Measurements from ENCODE around the gene PMEL.

Gene PMEL

GRCh38 chr12:55983232-55983842 lies 17.5 kb upstream of the PMEL start:
- DNase-seq: peak in 3 of 4 experiments; percentile 46 to 59 (median 50)

DNA sequence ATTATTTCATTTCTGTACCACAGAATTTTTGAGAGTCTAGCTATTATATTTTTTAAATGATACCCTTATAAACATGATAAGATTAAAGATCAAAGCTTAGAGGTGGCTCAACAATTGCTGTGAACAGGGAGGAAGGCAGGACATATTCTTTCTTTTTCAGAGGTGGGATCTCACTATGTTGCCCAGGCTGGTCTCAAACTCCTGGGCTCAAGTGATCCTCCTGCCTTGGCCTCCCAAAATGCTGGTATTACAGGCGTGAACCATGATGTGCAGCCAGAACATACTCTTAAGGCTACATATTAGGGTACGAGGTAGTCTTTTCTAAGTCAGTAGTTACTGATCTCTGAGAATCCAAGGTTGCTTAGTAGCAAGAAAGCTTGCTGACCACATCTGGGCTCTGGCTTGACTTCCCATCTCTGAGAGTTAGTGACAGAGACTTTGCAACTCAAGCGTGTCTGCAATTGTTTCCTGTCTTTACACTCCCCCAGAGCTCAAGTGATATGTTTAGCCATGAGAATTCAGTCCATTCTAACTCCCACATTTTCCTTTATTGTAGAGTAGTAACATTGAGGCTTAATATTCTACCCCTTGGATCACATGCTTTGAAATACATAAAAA lies 16.6 kb upstream of the PMEL start:
- DNase-seq: peak; percentile 80 to 92 (median 86)

- peak in 1 of 4 experiments; percentile 28 for DNase-seq
These were observed 16.0 kb upstream of the PMEL start for GRCh38 chr12:55981882-55982281.

- no peak for DNase-seq
These were observed 13.2 kb upstream of the PMEL start for GRCh38 chr12:55979069-55979468.

- no peak for DNase-seq
These were observed 12.6 kb upstream of the PMEL start for GRCh38 chr12:55978393-55978792.

DNA sequence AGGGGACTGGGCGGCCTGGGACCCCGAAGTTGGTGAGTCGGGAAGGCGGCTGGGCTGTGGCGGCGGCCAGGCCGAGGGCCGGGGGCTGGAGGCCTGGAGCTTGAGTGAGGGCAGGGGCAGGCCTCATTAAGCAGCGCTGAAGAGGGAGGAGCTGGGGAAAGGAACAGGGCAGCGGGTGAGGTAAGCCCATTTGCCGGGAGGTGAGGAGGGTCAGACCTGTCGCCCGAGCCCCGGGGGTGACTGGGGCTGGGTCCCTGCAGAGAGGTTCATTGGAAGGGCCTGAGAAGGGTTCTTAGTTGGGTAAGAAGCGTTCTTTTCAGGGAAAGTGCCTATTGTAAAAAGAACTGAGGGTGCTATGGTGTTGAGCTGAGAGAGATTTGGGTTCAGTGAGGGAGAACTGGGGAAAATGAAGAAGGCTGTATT lies 8.5 kb upstream of the PMEL start:
- peak; percentile 35 to 75 (median 66) for DNase-seq

GRCh38 chr12:55973599-55974307 lies 7.9 kb upstream of the PMEL start, which contains the start of gene RAB5B:
Gene RAB5B, plus strand, starts transcription at chr12:55974078. Its CDS starts 12,883 bp downstream, at chr12:55986961.
- DNase-seq: peak; percentile 99 to 100 (median 99)

GRCh38 chr12:55972911-55973598 lies 7.2 kb upstream of the PMEL start:
- peak in 2 of 4 experiments; percentile 60 to 61 for DNase-seq

DNA sequence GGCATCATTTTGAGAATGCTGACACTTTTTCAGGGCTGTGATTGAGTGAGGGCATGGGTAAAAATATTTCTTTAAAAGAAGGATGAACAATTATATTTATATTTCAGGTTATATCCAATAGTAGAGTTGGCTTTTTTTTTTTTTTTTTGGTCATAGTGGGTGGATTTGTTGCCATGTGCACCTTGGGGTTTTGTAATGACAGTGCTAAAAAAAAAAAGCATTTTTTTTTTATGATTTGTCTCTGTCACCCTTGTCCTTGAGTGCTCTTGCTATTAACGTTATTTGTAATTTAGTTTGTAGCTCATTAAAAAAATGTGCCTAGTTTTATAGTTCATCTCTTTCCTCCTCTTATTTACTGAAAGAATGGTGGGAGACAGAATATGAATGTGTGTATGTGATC lies 6.6 kb upstream of the PMEL start:
- no peak for DNase-seq

DNA sequence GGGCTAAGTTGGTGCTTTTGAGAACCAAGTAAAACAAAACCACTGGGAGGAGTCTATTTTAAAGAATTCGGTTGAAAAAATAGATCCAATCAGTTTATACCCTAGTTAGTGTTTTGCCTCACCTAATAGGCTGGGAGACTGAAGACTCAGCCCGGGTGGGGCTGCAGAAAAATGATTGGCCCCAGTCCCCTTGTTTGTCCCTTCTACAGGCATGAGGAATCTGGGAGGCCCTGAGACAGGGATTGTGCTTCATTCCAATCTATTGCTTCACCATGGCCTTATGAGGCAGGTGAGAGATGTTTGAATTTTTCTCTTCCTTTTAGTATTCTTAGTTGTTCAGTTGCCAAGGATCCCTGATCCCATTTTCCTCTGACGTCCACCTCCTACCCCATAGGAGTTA lies 6.2 kb upstream of the PMEL start:
- no peak for DNase-seq

- DNase-seq: peak in 3 of 4 experiments; percentile 21 to 47 (median 28)
These were observed 4.9 kb upstream of the PMEL start for GRCh38 chr12:55970775-55971174.

DNA sequence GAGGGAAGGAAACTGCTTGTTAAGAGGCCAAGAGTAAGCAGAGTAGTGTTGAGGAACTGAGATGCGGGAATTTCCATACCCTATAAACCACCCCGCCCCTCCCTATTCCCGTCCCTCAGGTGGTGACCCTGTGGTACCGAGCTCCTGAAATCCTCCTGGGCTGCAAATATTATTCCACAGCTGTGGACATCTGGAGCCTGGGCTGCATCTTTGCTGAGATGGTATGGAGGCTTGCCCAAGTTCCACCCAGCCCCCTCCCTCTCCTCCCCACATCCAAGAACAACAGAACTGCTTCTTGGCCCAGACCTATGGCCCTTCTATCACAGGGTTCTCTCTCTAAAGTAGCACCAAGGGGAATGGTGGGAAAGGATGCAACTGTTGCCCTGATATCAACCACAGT lies 3.5 kb upstream of the PMEL start:
- DNase-seq: no peak

DNA sequence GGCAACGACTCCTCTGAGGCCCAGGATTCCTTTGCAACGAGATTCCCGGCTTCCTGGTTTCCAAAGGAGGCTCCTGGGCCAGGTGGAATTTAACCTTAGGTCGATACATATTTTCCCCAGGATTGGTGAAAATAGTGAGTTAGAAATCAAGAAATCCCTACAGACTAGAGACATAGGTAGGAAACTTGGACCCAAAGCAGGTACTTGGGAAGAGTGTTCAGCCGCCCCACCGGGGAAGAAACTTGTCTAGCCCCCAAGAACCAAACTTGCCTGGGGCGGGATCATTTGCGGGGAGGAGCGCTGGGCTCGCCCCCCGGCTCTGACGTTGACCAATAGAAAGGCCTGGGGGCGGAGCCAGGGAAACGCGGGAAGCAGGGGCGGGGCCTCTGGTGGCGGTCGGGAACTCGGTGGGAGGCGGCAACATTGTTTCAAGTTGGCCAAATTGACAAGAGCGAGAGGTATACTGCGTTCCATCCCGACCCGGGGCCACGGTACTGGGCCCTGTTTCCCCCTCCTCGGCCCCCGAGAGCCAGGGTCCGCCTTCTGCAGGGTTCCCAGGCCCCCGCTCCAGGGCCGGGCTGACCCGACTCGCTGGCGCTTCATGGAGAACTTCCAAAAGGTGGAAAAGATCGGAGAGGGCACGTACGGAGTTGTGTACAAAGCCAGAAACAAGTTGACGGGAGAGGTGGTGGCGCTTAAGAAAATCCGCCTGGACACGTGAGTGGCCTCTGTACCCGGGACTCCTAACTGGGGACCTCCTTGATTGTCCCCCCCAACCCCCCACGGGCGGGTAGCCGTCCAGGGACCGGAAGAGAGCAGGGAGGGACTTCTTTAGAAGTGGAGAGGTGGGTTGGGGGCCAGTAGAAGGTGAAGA lies 803 bp upstream of the PMEL start, which contains the start of gene CDK2:
Gene CDK2 (plus strand): TSS at position 423 of the 874 bp plus-strand sequence. CDS start 179 bp downstream, at position 602.
- peak; percentile 87 to 95 (median 92) for DNase-seq

- no peak for DNase-seq
These were observed 602 bp downstream of the PMEL start for GRCh38 chr12:55965240-55965639.

DNA sequence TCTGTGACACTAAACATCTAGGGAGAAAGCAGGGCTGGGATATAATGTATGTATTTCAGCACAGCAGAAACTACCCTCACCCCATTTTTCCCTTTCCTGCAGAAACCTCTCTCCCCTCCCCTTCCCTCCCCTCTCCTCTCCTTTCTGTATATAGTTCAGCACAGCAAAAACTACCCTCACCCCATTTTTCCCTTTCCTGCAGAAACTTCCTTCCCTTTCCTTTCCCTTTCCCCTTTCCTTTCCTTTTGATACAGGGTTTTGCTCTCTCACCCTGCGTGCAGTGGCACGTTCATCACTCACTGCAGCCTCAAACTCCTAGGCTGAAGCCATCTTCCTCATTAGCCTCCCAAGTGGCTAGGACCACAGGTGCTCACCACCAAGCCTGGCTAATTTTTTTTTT lies 2.1 kb downstream of the PMEL start:
- DNase-seq: no peak

- DNase-seq: no peak
These were observed 8.6 kb downstream of the PMEL start for GRCh38 chr12:55957106-55957859.

DNA sequence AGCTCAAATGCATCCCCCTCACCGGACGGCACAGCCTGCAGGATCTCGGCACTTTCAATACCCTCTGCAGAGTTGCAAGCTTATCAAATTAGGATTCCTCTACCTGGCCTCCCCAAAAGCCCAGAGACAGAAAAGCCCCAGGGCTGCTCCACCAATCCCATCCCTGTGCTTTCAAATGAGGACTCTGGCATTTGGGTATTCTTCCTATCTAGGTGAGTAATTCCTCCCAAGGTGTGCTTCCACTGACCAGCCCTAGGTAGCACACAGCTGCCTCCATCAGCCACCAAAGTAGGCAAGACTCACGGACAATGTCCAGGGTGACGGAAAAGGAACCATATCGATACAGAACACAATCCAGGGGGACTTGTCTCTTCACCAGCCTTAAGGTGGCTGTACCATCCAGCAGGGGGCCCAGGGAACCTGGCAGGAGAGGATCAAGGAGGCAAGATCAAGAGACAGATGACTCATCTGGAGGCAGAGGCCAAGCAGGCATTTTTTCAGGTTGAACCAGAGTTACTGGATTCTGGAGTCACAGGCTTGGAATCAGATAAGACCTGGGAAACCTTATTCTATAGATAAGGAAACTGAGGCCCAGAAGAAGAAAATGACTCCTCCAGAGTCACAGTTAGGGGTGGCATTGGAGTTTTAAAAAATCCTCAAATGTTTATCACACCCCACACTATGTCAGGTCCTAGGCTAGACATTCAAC lies 9.9 kb downstream of the PMEL start:
- peak in 3 of 4 experiments; percentile 16 to 41 (median 37) for DNase-seq

DNA sequence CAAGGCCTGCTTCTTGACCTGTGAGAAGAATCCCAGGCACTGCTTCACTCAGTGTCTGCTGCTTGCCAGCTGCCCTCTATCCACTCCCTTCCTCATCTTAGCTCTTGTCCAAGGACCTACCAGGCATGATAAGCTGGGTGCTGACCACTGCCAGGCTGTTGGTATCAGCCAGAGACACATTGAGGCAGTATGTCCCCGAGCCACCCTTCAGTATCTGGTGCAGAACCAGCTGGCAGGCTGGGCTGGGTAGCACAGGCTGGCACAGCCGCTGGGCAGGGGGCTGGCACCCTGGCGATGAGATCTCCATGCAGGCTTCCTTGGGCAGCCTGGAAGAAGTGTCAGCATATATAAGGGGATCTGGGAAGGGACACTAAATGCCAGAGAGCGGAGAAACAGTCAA lies 10.5 kb downstream of the PMEL start:
- DNase-seq: no peak

GRCh38 chr12:55946553-55946952 lies 19.3 kb downstream of the PMEL start:
- no peak for DNase-seq

- DNase-seq: no peak
These were observed 23.2 kb downstream of the PMEL start for GRCh38 chr12:55942577-55943136.
